Osteoblast (primary cell): ENCODE results near the gene KCNQ5. TPM values are rescaled to one million over a fixed set of nuclear protein-coding genes. Genes with fewer than 3 reads are reported as not detected.

ENCODE experiments used
- DNase-seq: peaks from one replicate; pipeline ENCODE4 v3.0.0; 2011; ENCODE audit warnings: low spot score, mixed read lengths; ENCODE audit not compliant: insufficient read length; ENCODE audit errors: missing footprints
- H2AFZ ChIP-seq: 2 replicates; pipeline ENCODE4 v1.6.0; 2011; ENCODE audit warnings: mild to moderate bottlenecking, low read length
- H3K27ac ChIP-seq: 2 replicates; pipeline ENCODE4 v1.5.1; 2011; ENCODE audit warnings: mild to moderate bottlenecking, low read depth, low read length, moderate library complexity
- H3K27me3 ChIP-seq: 2 replicates; pipeline ENCODE4 v1.6.0; 2012; ENCODE audit warnings: mild to moderate bottlenecking, control low read depth, inconsistent platforms, low read length, moderate library complexity; ENCODE audit not compliant: insufficient read depth
- H3K36me3 ChIP-seq: 2 replicates; pipeline ENCODE4 v1.5.1; 2011; ENCODE audit warnings: mild to moderate bottlenecking, low read length, control low read depth, moderate library complexity; ENCODE audit not compliant: insufficient read depth
- H3K4me1 ChIP-seq: 2 replicates; pipeline ENCODE4 v1.5.1; 2011; ENCODE audit warnings: mild to moderate bottlenecking, low read length, control low read depth, moderate library complexity; ENCODE audit not compliant: insufficient read depth
- H3K4me2 ChIP-seq: 2 replicates; pipeline ENCODE4 v1.6.0; 2011; ENCODE audit warnings: mild to moderate bottlenecking, low read length; ENCODE audit not compliant: insufficient read depth
- H3K4me3 ChIP-seq: fragments of 200-600 bp; sonication (generic); 3 replicates; pipeline ENCODE4 v1.5.1; 2012; ENCODE audit warnings: mild to moderate bottlenecking, low read length, inconsistent platforms; ENCODE audit not compliant: insufficient read depth
- H3K79me2 ChIP-seq: 2 replicates; pipeline ENCODE4 v1.6.0; 2012; ENCODE audit warnings: mild to moderate bottlenecking, low read length, control low read depth, inconsistent platforms; ENCODE audit not compliant: insufficient read depth
- H3K9me3 ChIP-seq: 2 replicates; pipeline ENCODE4 v1.5.1; 2011; ENCODE audit warnings: low read depth, low read length, control low read depth
- H4K20me1 ChIP-seq: 2 replicates; pipeline ENCODE4 v1.6.0; 2012; ENCODE audit warnings: mild to moderate bottlenecking, low read length, control low read depth; ENCODE audit not compliant: insufficient read depth
- CTCF ChIP-seq: IDR thresholded peaks from 2 replicates; pipeline ENCODE4 v1.5.1; 2011; ENCODE audit warnings: mild to moderate bottlenecking, low read depth, low read length, moderate library complexity; ENCODE audit errors: extremely low read depth
- total RNA-seq: library from RNA; depleted of rRNA; stranded (reverse); fragments of >200 nt; gene quantifications from 2 replicates; pipeline ENCODE4 v1.2.3, GENCODE V29; 2012

KCNQ5 gene
- total RNA-seq, 1 donor = 4.0 TPM

GRCh38 chr6:72850469-72850868, 228.6 kb downstream of the KCNQ5 start:
- no peak for DNase-seq
- Histone ChIP-seq H3K27ac (no peak overlapping the region), H3K4me2 (no peak overlapping the region), H3K27me3 (no peaks in the 10 kb centered on the region), H3K36me3 (no peaks in the 10 kb centered on the region), H3K4me3 (no peak overlapping the region), H3K4me1 (no peaks in the 10 kb centered on the region), H2AFZ (no peak overlapping the region), H4K20me1 (no peaks in the 10 kb centered on the region), H3K79me2 (no peaks in the 10 kb centered on the region), H3K9me3 (no peaks in the 10 kb centered on the region)
- no peak for TF ChIP-seq CTCF

- no peak for DNase-seq
- H3K27me3 ChIP-seq = no peaks in the 10 kb centered on the region
- no peak overlapping the region for H3K4me2 ChIP-seq
These were observed 233.6 kb downstream of the KCNQ5 start for GRCh38 chr6:72855471-72855870.

GRCh38 chr6:72856801-72857200, 234.9 kb downstream of the KCNQ5 start:
- Histone ChIP-seq H3K36me3 (no peaks in the 10 kb centered on the region), H3K4me3 (no peak overlapping the region), H4K20me1 (no peaks in the 10 kb centered on the region), H3K4me2 (no peak overlapping the region), H3K27me3 (no peaks in the 10 kb centered on the region), H3K79me2 (no peaks in the 10 kb centered on the region), H3K9me3 (no peaks in the 10 kb centered on the region), H2AFZ (no peak overlapping the region), H3K4me1 (peaks cover 14% of the 10 kb centered on the region), H3K27ac (no peak overlapping the region)
- DNase-seq = no peak
- no peak for TF ChIP-seq CTCF

More at GRCh38 chr6:72855471-72855870, 233.6 kb downstream of the KCNQ5 start:
- H3K27ac ChIP-seq = no peak overlapping the region
- no peaks in the 10 kb centered on the region for H3K9me3 ChIP-seq
- no peaks in the 10 kb centered on the region for H4K20me1 ChIP-seq
- no peaks in the 10 kb centered on the region for H3K36me3 ChIP-seq
- no peak overlapping the region for H3K4me3 ChIP-seq
- H3K4me1 ChIP-seq = peaks cover under 1% of the 10 kb centered on the region
- no peaks in the 10 kb centered on the region for H3K79me2 ChIP-seq
- H2AFZ ChIP-seq = no peak overlapping the region
- TF ChIP-seq CTCF = no peak

- no peaks in the 10 kb centered on the region for H4K20me1 ChIP-seq
- no peaks in the 10 kb centered on the region for H3K79me2 ChIP-seq
- no peaks in the 10 kb centered on the region for H3K9me3 ChIP-seq
- H3K27me3 ChIP-seq = no peaks in the 10 kb centered on the region
- H3K4me1 ChIP-seq = peaks cover 25% of the 10 kb centered on the region
- no peaks in the 10 kb centered on the region for H3K36me3 ChIP-seq
- no peak for TF ChIP-seq CTCF
- H3K4me2 ChIP-seq = no peak overlapping the region
- H3K27ac ChIP-seq = no peak overlapping the region
- H2AFZ ChIP-seq = no peak overlapping the region
- H3K4me3 ChIP-seq = no peak overlapping the region
- no peak for DNase-seq
These were observed 236.1 kb downstream of the KCNQ5 start for GRCh38 chr6:72857791-72858585.
